ENCODE results near the gene CHST11. TPM values are rescaled to one million over a fixed set of nuclear protein-coding genes. Genes with fewer than 3 reads are reported as not detected.

CHST11 gene
- total and polyA plus RNA-seq, 2 of the 4 experiments (the other 2 are of a cell fraction), result 1.4 to 2.7 TPM

DNA sequence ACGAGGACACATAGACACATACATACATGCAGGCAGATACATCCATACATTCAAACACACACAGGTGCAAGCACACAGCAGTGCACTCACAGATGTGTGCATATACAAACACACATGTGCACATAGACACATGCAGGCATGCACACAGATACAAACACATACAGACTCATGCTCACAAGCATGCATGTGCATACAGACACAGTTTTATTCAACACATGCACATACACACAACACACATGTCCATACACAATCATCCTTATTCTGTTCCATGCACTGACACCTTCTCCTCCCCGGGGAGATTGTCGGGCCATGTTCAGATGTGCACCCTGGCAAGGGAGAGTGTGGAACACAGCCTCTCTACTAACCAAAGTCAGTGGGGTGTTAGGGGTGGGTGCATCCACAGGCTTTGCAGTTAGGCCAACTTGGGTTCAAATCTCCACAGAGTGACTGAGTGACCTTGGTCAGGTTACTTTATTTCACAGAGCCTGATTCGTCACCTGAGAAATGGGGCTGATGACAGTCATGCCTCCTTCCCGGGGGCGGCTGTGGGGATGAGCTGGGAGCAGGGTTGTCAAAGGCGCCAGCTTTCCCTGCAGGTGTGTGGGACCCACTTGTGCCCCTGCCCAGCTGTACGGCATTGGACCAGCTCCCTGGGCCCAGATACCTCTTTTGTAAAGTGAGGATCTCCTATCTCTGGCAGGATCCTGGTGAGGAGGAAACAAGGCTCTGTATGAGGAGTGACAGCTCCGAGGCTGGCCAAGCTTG lies 251.2 kb downstream of the CHST11 start:
- in situ Hi-C loops (cut with MboI; ENCODE audit: low sequenced_read_pairs), result no loop called here

More for the DNA sequence above, 251.2 kb downstream of the CHST11 start:
- Histone ChIP-seq H3K4ac (ENCODE audit: low read depth, low read length) (no peak overlapping the region), H2BK5ac (ENCODE audit: low read depth, low read length, poor library complexity, severe bottlenecking) (no peak overlapping the region), H3K4me2 (ENCODE audit: low read depth, low read length) (no peak overlapping the region), H4K8ac (ENCODE audit: low read depth in 2 of 2, low read length in 2 of 2) (no peak overlapping the region), H4K5ac (ENCODE audit: low read depth, low read length) (no peak overlapping the region), H4K91ac (ENCODE audit: insufficient read depth, low read depth, low read length) (no peak overlapping the region), H3K23ac (ENCODE audit: low read depth, low read length) (no peak overlapping the region), H3K9me3 (ENCODE audit: control insufficient read depth, insufficient read depth, low read length) (no peaks in the 10 kb centered on the region), H2AK9ac (replicated peaks; ENCODE audit: low read depth, low read length, poor library complexity) (no peak overlapping the region), H3K18ac (ENCODE audit: low read depth, low read length) (no peak overlapping the region), H3K56ac (ENCODE audit: extremely low read depth, insufficient read depth, low read length) (no peak overlapping the region), H3K4me1 (ENCODE audit: control insufficient read depth, insufficient read depth, low read length) (peaks cover 19% of the 10 kb centered on the region), H3K14ac (replicated peaks; ENCODE audit: low read depth, low read length) (no peak overlapping the region), H2BK20ac (ENCODE audit: low read depth, low read length) (no peak overlapping the region), H3K9ac (ENCODE audit: low read depth, low read length) (no peak overlapping the region), H3K9me1 (ENCODE audit: insufficient read depth, low read length) (peaks cover 16% of the 10 kb centered on the region), H3K36me3 (ENCODE audit: control insufficient read depth, insufficient read depth, low read length) (no peaks in the 10 kb centered on the region), H3K79me1 (ENCODE audit: low read depth in 1 of 2, low read length in 2 of 2) (no peaks in the 10 kb centered on the region), H3K27ac (ENCODE audit: insufficient read depth, low read length) (no peak overlapping the region), H2AK5ac (ENCODE audit: low read depth, low read length) (peak overlapping the region; percentile 3), H3K4me3 (ENCODE audit: insufficient read depth, low read depth, low read length) (no peak overlapping the region), H2AFZ (replicated peaks; ENCODE audit: low read length, poor library complexity) (no peak overlapping the region), H2BK15ac (ENCODE audit: low read depth, low read length) (no peak overlapping the region), H2BK120ac (ENCODE audit: low read depth, low read length) (no peak overlapping the region), H4K20me1 (ENCODE audit: insufficient read depth, low read length) (no peaks in the 10 kb centered on the region), H3K27me3 (ENCODE audit: control insufficient read depth, insufficient read depth, low read length) (no peaks in the 10 kb centered on the region)
- ChIA-PET POLR2A (ENCODE audit: unreplicated experiment) (no interaction called here), CTCF (interaction anchor here (0.6 kb wide), 1 partner anchor 11 kb away, joined by 4 read pairs; no protein-coding TSS in a partner anchor)
- 50% methylated on average over 1 of the region's 9 CpGs; no CpG with 5 or more reads in 1 of the 2 experiments for WGBS, 2 experiments (ENCODE audit: extremely low coverage in 2 of 2, insufficient read length in 1 of 2)
- no peak for DNase-seq
- TF ChIP-seq NFE2L2 (IDR thresholded peaks at IDR 0.05; ENCODE audit: low read depth, low read length), result no peak
- TF ChIP-seq, protein P1, sequence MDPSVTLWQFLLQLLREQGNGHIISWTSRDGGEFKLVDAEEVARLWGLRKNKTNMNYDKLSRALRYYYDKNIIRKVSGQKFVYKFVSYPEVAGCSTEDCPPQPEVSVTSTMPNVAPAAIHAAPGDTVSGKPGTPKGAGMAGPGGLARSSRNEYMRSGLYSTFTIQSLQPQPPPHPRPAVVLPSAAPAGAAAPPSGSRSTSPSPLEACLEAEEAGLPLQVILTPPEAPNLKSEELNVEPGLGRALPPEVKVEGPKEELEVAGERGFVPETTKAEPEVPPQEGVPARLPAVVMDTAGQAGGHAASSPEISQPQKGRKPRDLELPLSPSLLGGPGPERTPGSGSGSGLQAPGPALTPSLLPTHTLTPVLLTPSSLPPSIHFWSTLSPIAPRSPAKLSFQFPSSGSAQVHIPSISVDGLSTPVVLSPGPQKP (IDR thresholded peaks at IDR 0.05; ENCODE audit: borderline replicate concordance, low read depth, low read length), result no peak
- no peak for TF ChIP-seq POLR2A (IDR thresholded peaks at IDR 0.05; ENCODE audit: low read depth, low read length)
- no peak for TF ChIP-seq RAD21 (IDR thresholded peaks at IDR 0.05; ENCODE audit: low read length)
- no peak for TF ChIP-seq RFX5 (IDR thresholded peaks at IDR 0.05; ENCODE audit: low read depth, low read length)
- TF ChIP-seq SMC3 (IDR thresholded peaks at IDR 0.05; ENCODE audit: low read depth, low read length), result no peak
- no peak for TF ChIP-seq BHLHE40 (IDR thresholded peaks at IDR 0.05; ENCODE audit: low read depth, low read length)
- dilution Hi-C loops (cut with HindIII; ENCODE audit: low sequenced_read_pairs, unreplicated experiment), result no loop called here
- intact Hi-C loops (cut with micrococcal nuclease), result no loop called here
- no TSS peak for BruUV-seq (replicated peaks)
- ATAC-seq (ENCODE audit: low read depth), result no peak
